ENCODE results near the gene PLPP1. TPM values are rescaled to one million over a fixed set of nuclear protein-coding genes. Genes with fewer than 3 reads are reported as not detected.

Gene PLPP1
- total and polyA plus RNA-seq, 2 donors: 14.6 to 32.5 TPM

DNA sequence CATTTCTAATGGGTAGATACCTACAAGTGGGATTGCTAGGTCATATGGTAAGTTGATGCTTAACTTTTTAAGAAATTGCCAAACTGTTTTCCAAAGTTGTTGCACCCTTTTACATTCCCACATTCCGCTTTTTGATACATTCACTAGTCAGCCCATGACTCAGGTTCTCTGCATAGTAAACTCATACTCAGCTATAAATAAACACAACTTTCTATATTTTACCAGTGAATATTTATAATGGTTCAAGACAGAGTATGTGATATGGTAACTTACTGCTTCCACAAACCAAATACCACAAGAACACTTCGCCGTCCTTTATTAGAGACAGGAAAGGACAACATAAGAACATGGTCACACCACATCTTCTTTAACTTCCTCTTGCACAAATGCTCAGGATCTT is 54.0 kb downstream of the PLPP1 start:
- H3K27me3 ChIP-seq (ENCODE audit: control insufficient read depth in 2 of 2, insufficient read depth in 1 of 2, low read length in 1 of 2): no peaks in the 10 kb centered on the region
- H3K4me3 ChIP-seq (ENCODE audit: low read length in 2 of 2): no peak overlapping the region
- no peak overlapping the region for H3K27ac ChIP-seq (ENCODE audit: low read depth in 1 of 2, low read length in 1 of 2)
- no peaks in the 10 kb centered on the region for H3K4me1 ChIP-seq (ENCODE audit: control insufficient read depth in 2 of 2, insufficient read depth in 2 of 2, low read length in 2 of 2)
- H3K36me3 ChIP-seq (ENCODE audit: control insufficient read depth in 2 of 2, insufficient read depth in 2 of 2, low read length in 1 of 2): no peaks in the 10 kb centered on the region
- DNase-seq (ENCODE audit: low read depth in 6 of 9, low spot score in 9 of 9): no peak
- H3K9me3 ChIP-seq (ENCODE audit: control insufficient read depth in 2 of 2, insufficient read depth in 1 of 2, low read length in 1 of 2): no peaks in the 10 kb centered on the region
- 87% methylated on average over 3 of the region's 3 CpGs for WGBS

DNA sequence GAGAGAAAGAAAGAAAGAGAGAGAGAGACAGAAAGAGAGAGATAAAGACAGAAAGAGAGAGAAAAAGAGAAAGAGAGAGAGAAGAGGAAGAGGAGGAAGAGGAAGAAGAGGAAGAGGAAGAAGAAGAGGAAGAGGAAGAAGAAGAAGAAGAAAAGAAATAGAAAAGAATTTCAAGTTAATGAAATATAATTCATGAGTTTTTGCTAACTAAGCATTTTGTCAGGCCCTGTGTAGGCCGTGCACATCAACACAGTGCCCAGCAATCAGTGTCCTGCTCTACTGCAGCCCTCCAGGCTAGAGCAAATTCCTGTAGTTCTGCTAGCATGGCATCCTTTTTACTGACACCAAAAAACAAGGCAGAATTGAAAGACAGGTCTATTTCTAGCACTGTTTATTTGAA is 62.1 kb downstream of the PLPP1 start:
- Histone ChIP-seq H3K4me3 (ENCODE audit: low read length in 2 of 2) (no peak overlapping the region), H3K27ac (ENCODE audit: low read depth in 1 of 2, low read length in 1 of 2) (no peak overlapping the region), H3K36me3 (ENCODE audit: control insufficient read depth in 2 of 2, insufficient read depth in 2 of 2, low read length in 1 of 2) (no peaks in the 10 kb centered on the region), H3K4me1 (ENCODE audit: control insufficient read depth in 2 of 2, insufficient read depth in 2 of 2, low read length in 2 of 2) (no peaks in the 10 kb centered on the region), H3K9me3 (ENCODE audit: control insufficient read depth in 2 of 2, insufficient read depth in 1 of 2, low read length in 1 of 2) (no peaks in the 10 kb centered on the region), H3K27me3 (ENCODE audit: control insufficient read depth in 2 of 2, insufficient read depth in 1 of 2, low read length in 1 of 2) (no peaks in the 10 kb centered on the region)
- WGBS: 96% methylated on average over 1 of the region's 1 CpG
- no peak for DNase-seq (ENCODE audit: low read depth in 6 of 9, low spot score in 9 of 9)

DNA sequence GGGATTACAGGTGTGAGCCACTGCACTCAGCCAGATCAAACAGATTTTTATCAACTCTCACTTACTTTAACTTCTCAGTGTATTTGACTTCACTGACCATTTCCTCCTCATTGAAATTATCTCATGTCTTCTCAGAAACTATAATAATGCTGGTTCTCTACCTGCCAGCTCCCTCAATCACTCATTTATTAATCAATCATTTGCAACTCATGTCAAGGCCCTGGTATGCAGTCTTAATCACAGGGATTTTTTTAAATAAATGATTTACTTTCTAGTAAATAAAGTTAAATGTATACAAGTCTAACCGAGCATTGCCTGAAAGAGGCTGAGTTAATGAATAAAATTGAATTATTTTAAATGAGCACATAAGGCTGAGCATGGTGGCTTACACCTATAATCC is 63.3 kb downstream of the PLPP1 start:
- H3K27me3 ChIP-seq (ENCODE audit: control insufficient read depth in 2 of 2, insufficient read depth in 1 of 2, low read length in 1 of 2): no peaks in the 10 kb centered on the region
- WGBS: 100% methylated on average over 1 of the region's 1 CpG
- H3K9me3 ChIP-seq (ENCODE audit: control insufficient read depth in 2 of 2, insufficient read depth in 1 of 2, low read length in 1 of 2): no peaks in the 10 kb centered on the region
- no peaks in the 10 kb centered on the region for H3K4me1 ChIP-seq (ENCODE audit: control insufficient read depth in 2 of 2, insufficient read depth in 2 of 2, low read length in 2 of 2)
- DNase-seq (ENCODE audit: low read depth in 6 of 9, low spot score in 9 of 9): no peak
- no peaks in the 10 kb centered on the region for H3K36me3 ChIP-seq (ENCODE audit: control insufficient read depth in 2 of 2, insufficient read depth in 2 of 2, low read length in 1 of 2)
- H3K4me3 ChIP-seq (ENCODE audit: low read length in 2 of 2): no peak overlapping the region
- H3K27ac ChIP-seq (ENCODE audit: low read depth in 1 of 2, low read length in 1 of 2): no peak overlapping the region

DNA sequence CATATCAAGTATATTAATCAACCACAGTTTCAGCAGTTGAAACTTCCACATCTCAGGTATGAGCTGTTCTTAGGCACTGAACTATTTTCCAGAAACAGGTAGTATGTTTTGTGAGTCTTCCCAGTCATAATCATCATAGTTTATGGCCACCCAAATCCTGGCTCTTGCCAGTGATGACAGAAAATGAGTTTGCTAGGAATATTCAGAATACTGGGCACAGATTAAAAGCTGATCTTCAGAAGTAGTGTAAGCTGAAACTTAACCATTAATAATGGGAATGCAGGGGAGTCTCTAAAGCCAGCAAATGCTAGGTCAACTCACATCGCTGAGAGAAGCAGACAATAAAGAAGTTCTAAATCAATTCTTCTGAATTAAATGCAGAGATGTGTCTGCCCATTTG is 64.5 kb downstream of the PLPP1 start:
- no peaks in the 10 kb centered on the region for H3K9me3 ChIP-seq (ENCODE audit: control insufficient read depth in 2 of 2, insufficient read depth in 1 of 2, low read length in 1 of 2)
- no peaks in the 10 kb centered on the region for H3K36me3 ChIP-seq (ENCODE audit: control insufficient read depth in 2 of 2, insufficient read depth in 2 of 2, low read length in 1 of 2)
- H3K4me3 ChIP-seq (ENCODE audit: low read length in 2 of 2): no peak overlapping the region
- 97% methylated on average over 1 of the region's 1 CpG for WGBS
- no peaks in the 10 kb centered on the region for H3K27me3 ChIP-seq (ENCODE audit: control insufficient read depth in 2 of 2, insufficient read depth in 1 of 2, low read length in 1 of 2)
- no peak overlapping the region for H3K27ac ChIP-seq (ENCODE audit: low read depth in 1 of 2, low read length in 1 of 2)
- DNase-seq (ENCODE audit: low read depth in 6 of 9, low spot score in 9 of 9): no peak
- no peaks in the 10 kb centered on the region for H3K4me1 ChIP-seq (ENCODE audit: control insufficient read depth in 2 of 2, insufficient read depth in 2 of 2, low read length in 2 of 2)

DNA sequence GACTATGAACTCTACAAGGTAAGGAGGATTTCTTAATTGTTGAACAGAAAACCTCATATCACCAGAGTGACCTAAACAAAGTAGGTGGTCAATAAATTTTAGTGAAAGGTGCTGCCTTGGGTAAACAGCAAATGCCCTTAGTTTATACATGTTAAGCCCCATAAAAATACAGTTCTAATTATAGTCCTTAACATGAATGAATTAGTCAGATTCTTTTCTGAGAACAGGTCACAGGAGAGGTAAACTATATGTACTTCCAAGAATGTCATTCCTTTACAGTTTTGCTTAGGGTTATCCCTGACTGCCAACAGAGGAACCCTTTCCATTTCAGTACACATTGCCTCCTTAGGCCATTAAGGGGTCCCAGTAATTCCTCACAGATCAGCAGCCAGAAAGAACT is 64.9 kb downstream of the PLPP1 start:
- no peak overlapping the region for H3K27ac ChIP-seq (ENCODE audit: low read depth in 1 of 2, low read length in 1 of 2)

DNA sequence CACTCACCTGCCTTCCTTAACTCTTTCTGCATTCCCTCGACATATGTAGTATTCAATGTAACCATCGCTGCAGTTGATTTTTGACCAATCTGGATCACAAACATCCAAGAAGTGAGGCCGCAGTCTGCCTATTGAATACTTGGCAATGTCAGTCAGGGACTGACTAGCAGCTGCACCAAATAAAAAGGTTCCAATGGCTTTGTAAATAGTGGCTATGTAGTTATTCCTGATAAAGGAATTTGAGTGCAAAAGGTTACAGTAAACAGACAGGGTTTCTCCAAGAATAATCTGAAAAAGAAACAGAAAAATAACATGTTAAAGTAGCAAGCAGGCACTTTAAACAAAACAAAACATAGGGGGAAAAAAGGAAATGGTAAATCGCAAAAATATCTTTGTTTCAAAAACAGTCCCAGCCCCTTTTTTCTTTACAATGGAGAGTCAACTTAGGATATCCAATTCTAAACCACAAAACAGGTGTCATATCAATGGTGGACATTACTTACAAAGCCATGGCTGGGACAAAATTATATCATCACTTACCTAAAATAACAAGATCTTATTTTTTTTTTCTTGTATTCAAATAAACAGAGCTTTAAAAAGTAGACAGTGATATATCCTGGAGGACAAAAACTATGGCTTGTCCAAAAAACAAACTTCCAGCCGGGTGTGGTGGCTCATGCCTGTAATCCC is 66.8 kb downstream of the PLPP1 start:
- no peak for DNase-seq (ENCODE audit: low read depth in 6 of 9, low spot score in 9 of 9)
- WGBS: 96% methylated on average over 5 of the region's 5 CpGs
- Histone ChIP-seq H3K4me1 (ENCODE audit: control insufficient read depth in 2 of 2, insufficient read depth in 2 of 2, low read length in 2 of 2) (no peaks in the 10 kb centered on the region), H3K9me3 (ENCODE audit: control insufficient read depth in 2 of 2, insufficient read depth in 1 of 2, low read length in 1 of 2) (no peaks in the 10 kb centered on the region), H3K27ac (ENCODE audit: low read depth in 1 of 2, low read length in 1 of 2) (no peak overlapping the region), H3K27me3 (ENCODE audit: control insufficient read depth in 2 of 2, insufficient read depth in 1 of 2, low read length in 1 of 2) (no peaks in the 10 kb centered on the region), H3K36me3 (ENCODE audit: control insufficient read depth in 2 of 2, insufficient read depth in 2 of 2, low read length in 1 of 2) (no peaks in the 10 kb centered on the region), H3K4me3 (ENCODE audit: low read length in 2 of 2) (no peak overlapping the region)

More for the DNA sequence above, 64.9 kb downstream of the PLPP1 start:
- Histone ChIP-seq H3K36me3 (ENCODE audit: control insufficient read depth in 2 of 2, insufficient read depth in 2 of 2, low read length in 1 of 2) (no peaks in the 10 kb centered on the region), H3K9me3 (ENCODE audit: control insufficient read depth in 2 of 2, insufficient read depth in 1 of 2, low read length in 1 of 2) (no peaks in the 10 kb centered on the region), H3K4me1 (ENCODE audit: control insufficient read depth in 2 of 2, insufficient read depth in 2 of 2, low read length in 2 of 2) (no peaks in the 10 kb centered on the region), H3K4me3 (ENCODE audit: low read length in 2 of 2) (no peak overlapping the region), H3K27me3 (ENCODE audit: control insufficient read depth in 2 of 2, insufficient read depth in 1 of 2, low read length in 1 of 2) (no peaks in the 10 kb centered on the region)
- no peak for DNase-seq (ENCODE audit: low read depth in 6 of 9, low spot score in 9 of 9)

DNA sequence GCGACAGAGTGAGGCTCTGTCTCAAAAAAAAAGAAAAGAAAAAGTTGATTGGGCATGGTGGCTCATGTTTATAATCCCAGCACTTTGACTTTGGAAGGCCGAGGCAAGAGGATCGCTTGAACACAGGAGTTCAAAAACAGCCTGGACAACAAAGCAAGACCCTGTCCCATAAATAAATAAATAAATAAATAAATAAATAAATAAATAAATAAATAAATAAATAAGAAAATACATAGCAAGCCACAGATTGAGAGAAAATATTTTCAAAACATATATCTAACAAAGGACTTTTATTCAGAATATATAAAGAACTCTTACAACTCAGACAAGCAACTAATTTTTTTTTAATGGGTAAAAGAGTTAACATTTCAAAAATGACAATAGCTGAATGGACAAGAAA is 71.2 kb downstream of the PLPP1 start:
- Histone ChIP-seq H3K27me3 (ENCODE audit: control insufficient read depth in 2 of 2, insufficient read depth in 1 of 2, low read length in 1 of 2) (no peaks in the 10 kb centered on the region), H3K36me3 (ENCODE audit: control insufficient read depth in 2 of 2, insufficient read depth in 2 of 2, low read length in 1 of 2) (no peaks in the 10 kb centered on the region), H3K4me3 (ENCODE audit: low read length in 2 of 2) (no peak overlapping the region), H3K9me3 (ENCODE audit: control insufficient read depth in 2 of 2, insufficient read depth in 1 of 2, low read length in 1 of 2) (no peaks in the 10 kb centered on the region), H3K4me1 (ENCODE audit: control insufficient read depth in 2 of 2, insufficient read depth in 2 of 2, low read length in 2 of 2) (no peaks in the 10 kb centered on the region), H3K27ac (ENCODE audit: low read depth in 1 of 2, low read length in 1 of 2) (no peak overlapping the region)
- over 99% methylated on average over 3 of the region's 3 CpGs for WGBS
- DNase-seq (ENCODE audit: low read depth in 6 of 9, low spot score in 9 of 9): no peak

DNA sequence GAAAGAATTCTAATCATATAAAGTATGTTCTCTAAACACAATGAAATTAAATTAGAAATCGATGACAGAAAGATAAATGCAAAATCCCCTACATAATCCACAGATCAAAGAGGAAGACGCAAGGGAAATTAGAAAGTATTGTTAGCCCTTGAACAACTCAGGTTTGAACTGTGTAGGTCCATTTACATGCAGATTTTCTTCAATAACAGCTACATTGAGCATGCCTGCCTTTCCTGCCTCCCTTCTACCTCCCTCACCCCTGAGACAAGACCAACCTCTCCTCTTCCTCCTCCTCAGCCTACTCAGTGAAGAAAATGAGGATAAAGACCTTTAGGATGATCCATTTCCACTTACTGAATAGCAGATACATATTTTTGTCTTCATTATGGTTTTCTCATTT is 75.2 kb downstream of the PLPP1 start:
- no peak overlapping the region for H3K27ac ChIP-seq (ENCODE audit: low read depth in 1 of 2, low read length in 1 of 2)
- WGBS: 71% methylated on average over 2 of the region's 2 CpGs
- H3K27me3 ChIP-seq (ENCODE audit: control insufficient read depth in 2 of 2, insufficient read depth in 1 of 2, low read length in 1 of 2): no peaks in the 10 kb centered on the region
- DNase-seq (ENCODE audit: low read depth in 6 of 9, low spot score in 9 of 9): no peak
- H3K4me3 ChIP-seq (ENCODE audit: low read length in 2 of 2): no peak overlapping the region
- H3K36me3 ChIP-seq (ENCODE audit: control insufficient read depth in 2 of 2, insufficient read depth in 2 of 2, low read length in 1 of 2): no peaks in the 10 kb centered on the region
- no peaks in the 10 kb centered on the region for H3K9me3 ChIP-seq (ENCODE audit: control insufficient read depth in 2 of 2, insufficient read depth in 1 of 2, low read length in 1 of 2)
- no peaks in the 10 kb centered on the region for H3K4me1 ChIP-seq (ENCODE audit: control insufficient read depth in 2 of 2, insufficient read depth in 2 of 2, low read length in 2 of 2)

DNA sequence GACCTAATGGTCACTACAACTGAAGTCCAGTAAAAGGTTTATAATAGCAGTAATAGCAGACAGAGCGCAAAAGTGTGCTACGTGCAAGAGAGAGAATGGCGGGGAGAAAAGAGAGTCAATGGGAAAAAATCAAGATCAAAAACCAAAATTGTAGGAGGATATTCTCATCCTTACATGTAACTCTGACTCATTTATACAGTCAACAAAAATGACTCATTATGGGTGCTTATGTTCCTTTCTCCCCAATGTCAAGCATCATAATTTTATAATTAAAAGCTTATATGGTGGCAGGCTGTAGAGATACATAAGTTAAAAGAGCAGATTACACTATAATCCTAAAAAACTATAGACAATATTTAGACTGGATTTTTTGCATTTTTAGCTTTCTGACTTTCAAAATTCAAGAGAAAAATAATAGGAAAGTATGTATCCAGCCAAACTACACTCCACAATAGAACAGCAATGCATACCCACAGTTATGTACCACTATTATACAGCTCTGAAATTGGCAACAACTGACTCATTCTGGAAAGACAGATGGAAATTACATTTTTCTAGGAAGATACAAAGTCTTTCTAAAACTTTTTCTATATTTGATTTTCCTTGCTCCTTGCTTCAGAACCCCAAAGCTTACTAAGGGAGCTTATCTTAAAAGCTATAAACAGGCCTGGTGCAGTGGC is 78.4 kb downstream of the PLPP1 start:
- Histone ChIP-seq H3K36me3 (ENCODE audit: control insufficient read depth in 2 of 2, insufficient read depth in 2 of 2, low read length in 1 of 2) (no peaks in the 10 kb centered on the region), H3K27me3 (ENCODE audit: control insufficient read depth in 2 of 2, insufficient read depth in 1 of 2, low read length in 1 of 2) (no peaks in the 10 kb centered on the region), H3K9me3 (ENCODE audit: control insufficient read depth in 2 of 2, insufficient read depth in 1 of 2, low read length in 1 of 2) (no peaks in the 10 kb centered on the region), H3K4me1 (ENCODE audit: control insufficient read depth in 2 of 2, insufficient read depth in 2 of 2, low read length in 2 of 2) (peaks cover 0 to 2% of the 10 kb centered on the region in 2 donors), H3K27ac (ENCODE audit: low read depth in 1 of 2, low read length in 1 of 2) (no peak overlapping the region), H3K4me3 (ENCODE audit: low read length in 2 of 2) (no peak overlapping the region)
- no peak for DNase-seq (ENCODE audit: low read depth in 6 of 9, low spot score in 9 of 9)
- 98% methylated on average over 3 of the region's 3 CpGs for WGBS
